Breast epithelium (tissue), 3 donors: ENCODE data around the gene CDKL1.

ENCODE experiments used
- POLR2A ChIP-seq: fragments of 450-650 bp; IDR thresholded peaks from one replicate; pipeline ENCODE4 v1.6.1; 2016; ENCODE audit warnings: antibody characterized with exemption, mild to moderate bottlenecking, moderate library complexity
- TF ChIP-seq, protein P1 (sequence below), 3 donors: fragments of 450-650 bp; IDR thresholded peaks; one replicate each; pipeline ENCODE4 v1.5.1; 2016 to 2017; ENCODE audit warnings: antibody characterized with exemption in 3 of 3, mild to moderate bottlenecking in 3 of 3, moderate library complexity in 3 of 3

DNA sequence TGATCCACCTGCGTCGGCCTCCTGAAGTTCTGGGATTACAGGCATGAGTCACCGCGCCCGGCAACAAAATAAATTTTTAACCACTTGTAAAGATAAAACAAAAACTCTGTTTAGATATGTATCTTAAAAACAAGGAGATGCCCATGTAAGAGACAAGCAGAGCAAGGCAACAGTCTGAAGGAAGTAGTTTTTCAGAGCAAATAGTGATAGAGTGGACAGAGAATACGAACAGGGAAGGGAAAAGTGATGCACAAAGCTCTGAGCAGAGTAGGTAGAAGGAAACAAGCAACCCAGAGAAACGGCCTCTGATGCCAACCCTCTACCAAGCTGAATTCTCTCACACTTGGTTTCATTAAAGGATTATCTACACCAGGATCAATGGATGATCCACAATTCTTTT, 24.8 kb upstream of the CDKL1 start:
- TF ChIP-seq, protein P1, sequence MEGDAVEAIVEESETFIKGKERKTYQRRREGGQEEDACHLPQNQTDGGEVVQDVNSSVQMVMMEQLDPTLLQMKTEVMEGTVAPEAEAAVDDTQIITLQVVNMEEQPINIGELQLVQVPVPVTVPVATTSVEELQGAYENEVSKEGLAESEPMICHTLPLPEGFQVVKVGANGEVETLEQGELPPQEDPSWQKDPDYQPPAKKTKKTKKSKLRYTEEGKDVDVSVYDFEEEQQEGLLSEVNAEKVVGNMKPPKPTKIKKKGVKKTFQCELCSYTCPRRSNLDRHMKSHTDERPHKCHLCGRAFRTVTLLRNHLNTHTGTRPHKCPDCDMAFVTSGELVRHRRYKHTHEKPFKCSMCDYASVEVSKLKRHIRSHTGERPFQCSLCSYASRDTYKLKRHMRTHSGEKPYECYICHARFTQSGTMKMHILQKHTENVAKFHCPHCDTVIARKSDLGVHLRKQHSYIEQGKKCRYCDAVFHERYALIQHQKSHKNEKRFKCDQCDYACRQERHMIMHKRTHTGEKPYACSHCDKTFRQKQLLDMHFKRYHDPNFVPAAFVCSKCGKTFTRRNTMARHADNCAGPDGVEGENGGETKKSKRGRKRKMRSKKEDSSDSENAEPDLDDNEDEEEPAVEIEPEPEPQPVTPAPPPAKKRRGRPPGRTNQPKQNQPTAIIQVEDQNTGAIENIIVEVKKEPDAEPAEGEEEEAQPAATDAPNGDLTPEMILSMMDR (IDR thresholded peaks at IDR 0.05) = no peak
- TF ChIP-seq POLR2A = no peak
